Measurements from ENCODE around the gene SLC37A2.

Gene SLC37A2

GRCh38 chr11:125071846-125072217, 8.7 kb downstream of the SLC37A2 start:
- DNase-seq = no peak

GRCh38 chr11:125072218-125072960, 9.3 kb downstream of the SLC37A2 start:
- no peak for DNase-seq

- DNase-seq = no peak
Observed at GRCh38 chr11:125072961-125073590, 10.0 kb downstream of the SLC37A2 start.

- no peak for DNase-seq
Observed at GRCh38 chr11:125073616-125074483, 10.7 kb downstream of the SLC37A2 start.

- no peak for DNase-seq
Observed at GRCh38 chr11:125074511-125075241, 11.6 kb downstream of the SLC37A2 start.

GRCh38 chr11:125075242-125075625, 12.1 kb downstream of the SLC37A2 start:
- DNase-seq = no peak

- DNase-seq = no peak
Observed at GRCh38 chr11:125075900-125076317, 12.8 kb downstream of the SLC37A2 start.

- no peak for DNase-seq
Observed at GRCh38 chr11:125076378-125076945, 13.4 kb downstream of the SLC37A2 start.

- DNase-seq = no peak
Observed at GRCh38 chr11:125078016-125078415, 14.9 kb downstream of the SLC37A2 start.

- DNase-seq = no peak
Observed at GRCh38 chr11:125078516-125079140, 15.5 kb downstream of the SLC37A2 start.

- DNase-seq = no peak
Observed at GRCh38 chr11:125079151-125079877, 16.2 kb downstream of the SLC37A2 start.

- no peak for DNase-seq
Observed at GRCh38 chr11:125079878-125080530, 16.9 kb downstream of the SLC37A2 start.

- no peak for DNase-seq
Observed at GRCh38 chr11:125080531-125080911, 17.4 kb downstream of the SLC37A2 start.

GRCh38 chr11:125081098-125081798, 18.1 kb downstream of the SLC37A2 start:
- DNase-seq = no peak

- no peak for DNase-seq
Observed at GRCh38 chr11:125082040-125082439, 18.9 kb downstream of the SLC37A2 start.

GRCh38 chr11:125082611-125083311, 19.7 kb downstream of the SLC37A2 start:
- no peak for DNase-seq

- no peak for DNase-seq
Observed at GRCh38 chr11:125083312-125084056, 20.4 kb downstream of the SLC37A2 start.

GRCh38 chr11:125084057-125084416, 20.9 kb downstream of the SLC37A2 start:
- no peak for DNase-seq

GRCh38 chr11:125084761-125085231, 21.7 kb downstream of the SLC37A2 start:
- no peak for DNase-seq

All from DMS53 (cell line).